GM19238 (cell line): ENCODE measurements around the gene PRAMEF11.

Experiments
- DNase-seq: peaks from one replicate; pipeline ENCODE4 v3.0.0; 2011; ENCODE audit warnings: low spot score; ENCODE audit not compliant: insufficient read length

Gene PRAMEF11

GRCh38 chr1:12774801-12775345 lies 56.3 kb downstream of the PRAMEF11 start:
- no peak for DNase-seq
